Activated CD4-positive, alpha-beta memory T cell treated with anti-CD3 and anti-CD28 coated beads for 36 hours (primary cell): Measurements from ENCODE around the gene HPX. TPM values are rescaled to one million over a fixed set of nuclear protein-coding genes. Genes with fewer than 3 reads are reported as not detected.

ENCODE experiments used
- CTCF ChIA-PET: fragments of 350-600 bp; sonication (Branson Sonifier 250); formaldehyde crosslinking; loops from one replicate; lab custom pipeline; 2021; ENCODE audit warnings: antibody characterized with exemption, inconsistent platforms; lab: Charles Lee
- POLR2A ChIA-PET: fragments of 350-600 bp; sonication (Branson Sonifier 250); formaldehyde crosslinking; loops from one replicate; lab custom pipeline; 2021; ENCODE audit warnings: antibody characterized with exemption; lab: Charles Lee
- DNase-seq: peaks from one replicate; pipeline ENCODE4 v3.0.0-alpha.2; 2020
- H3K27ac Mint-ChIP-seq: one replicate; pipeline ENCODE4 v1.8.0; 2021; ENCODE audit warnings: mixed read lengths
- H3K27me3 Mint-ChIP-seq: one replicate; pipeline ENCODE4 v1.8.0; 2021; ENCODE audit warnings: mixed read lengths
- H3K36me3 Mint-ChIP-seq: one replicate; pipeline ENCODE4 v1.8.0; 2021; ENCODE audit warnings: mixed read lengths
- H3K4me1 Mint-ChIP-seq: one replicate; pipeline ENCODE4 v1.8.0; 2021; ENCODE audit warnings: low read depth, mixed read lengths
- H3K4me3 Mint-ChIP-seq: one replicate; pipeline ENCODE4 v1.8.0; 2021; ENCODE audit warnings: mild to moderate bottlenecking, mixed read lengths
- H3K9me3 Mint-ChIP-seq: one replicate; pipeline ENCODE4 v1.8.0; 2021; ENCODE audit warnings: mixed read lengths
- intact Hi-C: fragments of 100-400 bp; cut with micrococcal nuclease; formaldehyde crosslinking; loops from one replicate; pipeline ENCODE4 v1.15.1; 2023
- total RNA-seq, 2 experiments: library from RNA; stranded (reverse); gene quantifications; one replicate each; pipeline ENCODE4 v1.2.3, GENCODE V29; 2021

The HPX gene
- total RNA-seq, 2 experiments from 2014 or later, result 0.56 TPM; not detected in 1

DNA sequence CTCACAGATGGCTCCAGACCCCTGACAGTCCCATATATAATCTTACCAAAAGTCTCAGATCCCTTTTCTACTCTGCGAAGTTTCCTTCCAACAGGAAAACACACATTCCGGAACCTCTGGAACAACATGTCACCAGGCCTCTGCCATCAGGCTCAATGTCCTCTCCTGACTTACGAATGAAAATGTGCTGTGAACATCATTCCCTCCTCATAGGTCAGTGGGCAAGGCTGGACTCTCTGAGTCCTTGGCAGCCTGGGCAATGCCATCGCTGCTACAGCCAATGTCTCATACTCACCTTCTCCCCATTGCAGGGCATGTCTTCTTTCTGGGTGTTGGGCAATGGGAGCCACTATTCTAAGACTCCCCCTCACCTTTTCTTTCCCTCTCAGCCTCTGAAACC lies 1.7 kb upstream of the HPX start:
- intact Hi-C loops, result loop anchor here (2.0 kb wide), 2 partner anchors 54 to 62 kb away; no protein-coding TSS in a partner anchor
- CTCF ChIA-PET, result interaction anchor here (1.0 to 11.5 kb wide), 9 partner anchors 19 to 182 kb away, joined by 3 to 661 read pairs (median 6); partner anchors contain the start of genes APBB1 and TPP1
- no peak for DNase-seq
- Mint-ChIP-seq H3K4me3 (no peak overlapping the region), H3K27ac (no peak overlapping the region), H3K36me3 (no peaks in the 10 kb centered on the region), H3K4me1 (no peaks in the 10 kb centered on the region), H3K9me3 (no peaks in the 10 kb centered on the region), H3K27me3 (no peaks in the 10 kb centered on the region)
- POLR2A ChIA-PET, result interaction anchor here (1.3 kb wide), 1 partner anchor 13 kb away, joined by 4 read pairs; no protein-coding TSS in a partner anchor

DNA sequence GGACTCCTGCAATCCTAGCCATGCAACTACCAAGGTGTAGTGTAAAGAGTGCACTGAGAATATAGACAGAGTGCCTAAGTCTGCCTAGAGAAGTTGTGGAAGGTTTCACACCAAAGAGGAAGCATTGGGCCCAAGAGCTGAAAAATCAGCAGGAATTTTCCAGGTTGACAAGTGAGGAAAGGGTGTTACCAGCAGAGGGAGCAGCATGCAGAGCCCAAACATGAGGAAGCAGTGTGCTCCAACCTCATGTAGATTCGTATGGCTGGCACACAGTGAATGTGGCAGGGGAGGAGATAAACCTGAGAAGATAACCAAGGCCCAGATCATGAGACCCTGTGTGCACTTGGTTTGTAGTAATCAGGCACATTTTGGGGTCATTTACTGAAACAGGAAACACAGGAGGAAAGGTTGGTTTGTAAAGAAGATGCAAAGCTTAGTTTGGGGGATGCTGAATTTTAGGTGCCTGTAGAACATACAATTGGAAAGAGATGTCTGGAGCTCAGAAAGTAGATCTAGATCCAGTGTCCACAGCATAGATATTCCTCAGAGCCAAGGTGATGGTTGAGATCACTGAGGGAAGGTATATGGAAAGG lies 1.7 kb downstream of the HPX start:
- H3K9me3 Mint-ChIP-seq, result no peaks in the 10 kb centered on the region
- no peak overlapping the region for H3K4me3 Mint-ChIP-seq
- ChIA-PET CTCF (interaction anchor here (0.6 to 5.0 kb wide), 23 partner anchors 8 to 331 kb away, joined by 3 to 59 read pairs (median 4); partner anchors contain the start of genes APBB1, ARFIP2, MRPL17 and TIMM10B), POLR2A (no interaction called here)
- DNase-seq, result peak; percentile 55
- intact Hi-C loops, result loop anchor here (1.0 to 5.0 kb wide), 2 partner anchors 33 to 60 kb away; partner anchors contain the start of gene TRIM3
- no peaks in the 10 kb centered on the region for H3K36me3 Mint-ChIP-seq
- no peaks in the 10 kb centered on the region for H3K27me3 Mint-ChIP-seq
- no peaks in the 10 kb centered on the region for H3K4me1 Mint-ChIP-seq
- H3K27ac Mint-ChIP-seq, result no peak overlapping the region

DNA sequence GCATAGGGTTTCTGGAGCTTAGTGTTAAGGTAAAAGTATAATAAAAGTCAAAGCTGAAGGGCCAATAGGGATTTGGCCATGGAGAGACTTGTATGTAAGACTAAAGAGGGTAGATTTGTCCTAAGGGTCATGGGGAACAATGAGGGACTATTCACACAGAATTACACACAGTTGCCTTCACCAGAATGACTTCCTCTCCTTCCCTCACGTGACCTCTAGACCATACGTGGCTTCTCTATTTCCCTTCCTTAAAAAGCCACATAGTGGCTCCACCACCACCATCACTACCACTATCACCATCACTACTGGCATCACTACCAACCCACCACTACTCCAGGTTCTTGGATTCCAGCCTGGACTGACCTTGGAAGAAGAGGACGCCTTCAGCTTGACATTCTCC lies 2.8 kb downstream of the HPX start:
- POLR2A ChIA-PET, result interaction anchor here (0.8 kb wide), 1 partner anchor 44 kb away, joined by 3 read pairs; the partner anchor contains the start of genes ARFIP2 and TIMM10B

DNA sequence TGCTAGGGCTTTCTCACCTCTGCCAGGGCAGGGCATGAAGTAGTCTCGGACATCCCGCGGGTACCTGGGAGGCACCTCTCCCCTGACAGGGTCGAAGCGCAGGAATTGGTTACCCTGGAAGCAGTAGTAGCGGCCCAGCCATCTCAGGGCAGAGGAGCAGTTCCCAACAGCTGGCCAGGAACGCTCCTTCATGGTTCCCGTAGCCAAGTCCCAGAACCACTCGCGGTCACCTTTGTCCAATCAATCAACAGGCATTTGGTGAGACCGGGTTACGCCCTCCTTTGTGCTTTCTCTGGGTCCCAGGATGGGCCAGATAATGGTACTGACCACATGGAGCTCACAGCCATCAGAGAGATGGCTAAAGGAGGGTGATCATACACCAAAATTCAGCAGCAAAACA lies 3.4 kb downstream of the HPX start:
- intact Hi-C loops, result loop anchor here (5.0 kb wide), 1 partner anchor 35 kb away; the partner anchor contains the start of gene TRIM3
- Mint-ChIP-seq H3K36me3 (no peaks in the 10 kb centered on the region), H3K9me3 (no peaks in the 10 kb centered on the region), H3K4me3 (no peak overlapping the region), H3K4me1 (no peaks in the 10 kb centered on the region), H3K27me3 (no peaks in the 10 kb centered on the region), H3K27ac (no peak overlapping the region)
- ChIA-PET POLR2A (interaction anchor here (0.8 kb wide), 1 partner anchor 44 kb away, joined by 3 read pairs; the partner anchor contains the start of genes ARFIP2 and TIMM10B), CTCF (interaction anchor here (0.6 to 5.0 kb wide), 9 partner anchors 8 to 139 kb away, joined by 3 to 59 read pairs (median 11); no protein-coding TSS in a partner anchor)
- DNase-seq, result no peak

More for the DNA sequence above, 2.8 kb downstream of the HPX start:
- intact Hi-C loops, result loop anchor here (5.0 kb wide), 1 partner anchor 34 kb away; the partner anchor contains the start of gene TRIM3
- CTCF ChIA-PET, result interaction anchor here (0.6 to 5.0 kb wide), 10 partner anchors 9 to 140 kb away, joined by 3 to 59 read pairs (median 8); partner anchors contain the start of gene TRIM3
- Mint-ChIP-seq H3K4me1 (no peaks in the 10 kb centered on the region), H3K27me3 (no peaks in the 10 kb centered on the region), H3K9me3 (no peaks in the 10 kb centered on the region), H3K27ac (no peak overlapping the region), H3K4me3 (no peak overlapping the region), H3K36me3 (no peaks in the 10 kb centered on the region)
- no peak for DNase-seq

DNA sequence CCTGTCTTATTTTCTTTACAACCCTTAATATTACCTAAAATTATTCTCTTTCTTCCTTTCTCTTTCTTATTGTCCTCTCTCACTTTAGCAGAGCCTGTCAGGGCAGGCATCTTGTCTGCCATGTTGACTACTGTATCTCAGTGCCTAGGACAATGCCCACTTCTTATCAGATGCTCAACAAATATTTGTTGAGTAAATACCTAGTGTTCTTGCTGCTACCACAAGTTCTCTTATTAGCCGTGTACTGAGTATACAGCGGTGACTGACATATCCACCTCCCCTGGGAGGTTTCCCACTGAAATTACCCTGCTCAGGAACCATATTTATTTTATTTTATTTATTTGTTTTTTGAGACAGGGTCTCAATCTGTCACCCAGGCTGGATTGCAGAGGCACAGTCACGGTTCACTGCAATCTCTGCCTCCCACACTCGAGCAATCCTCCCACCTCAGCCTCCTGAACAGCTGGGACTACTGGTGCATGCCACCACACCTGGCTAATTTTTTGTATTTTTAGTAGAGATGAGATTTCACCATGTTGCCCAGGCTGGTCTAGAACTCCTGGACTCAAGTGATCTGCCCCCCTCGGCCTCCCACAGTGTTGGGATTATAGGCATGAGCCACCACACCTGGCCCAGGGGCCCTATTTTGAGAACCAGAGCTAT lies 6.7 kb downstream of the HPX start:
- DNase-seq, result no peak
- intact Hi-C loops, result no loop called here
- no peaks in the 10 kb centered on the region for H3K36me3 Mint-ChIP-seq
- POLR2A ChIA-PET, result no interaction called here
- H3K9me3 Mint-ChIP-seq, result no peaks in the 10 kb centered on the region
- CTCF ChIA-PET, result interaction anchor here (1.5 to 2.4 kb wide), 3 partner anchors 9 to 55 kb away, joined by 8 to 14 read pairs (median 8); no protein-coding TSS in a partner anchor
- H3K27ac Mint-ChIP-seq, result no peak overlapping the region
- no peaks in the 10 kb centered on the region for H3K27me3 Mint-ChIP-seq
- no peak overlapping the region for H3K4me3 Mint-ChIP-seq
- H3K4me1 Mint-ChIP-seq, result no peaks in the 10 kb centered on the region

DNA sequence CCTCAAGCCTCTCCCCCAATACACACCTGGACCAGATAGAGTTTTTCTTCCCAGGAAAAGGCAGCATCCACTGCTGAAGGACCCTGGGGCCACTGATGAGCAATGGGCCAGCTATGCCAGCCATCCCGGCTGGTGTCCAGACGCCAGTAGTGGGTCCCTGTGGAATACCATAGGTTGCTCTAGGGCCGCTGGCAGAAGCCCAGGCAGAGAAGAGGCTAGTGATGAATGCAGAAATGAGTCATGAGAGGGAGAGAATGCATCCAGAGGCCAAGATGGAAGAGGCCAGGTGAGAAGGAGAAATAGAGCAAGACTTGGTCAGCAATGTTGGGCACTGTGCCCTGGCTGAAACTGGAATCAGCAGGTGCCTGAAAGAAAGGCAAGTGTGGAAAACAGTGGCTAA lies 8.9 kb downstream of the HPX start:
- POLR2A ChIA-PET, result no interaction called here
- Mint-ChIP-seq H3K9me3 (no peaks in the 10 kb centered on the region), H3K27me3 (no peaks in the 10 kb centered on the region), H3K4me1 (no peaks in the 10 kb centered on the region), H3K27ac (no peak overlapping the region), H3K4me3 (no peak overlapping the region), H3K36me3 (no peaks in the 10 kb centered on the region)
- intact Hi-C loops, result no loop called here
- DNase-seq, result no peak
- CTCF ChIA-PET, result no interaction called here

DNA sequence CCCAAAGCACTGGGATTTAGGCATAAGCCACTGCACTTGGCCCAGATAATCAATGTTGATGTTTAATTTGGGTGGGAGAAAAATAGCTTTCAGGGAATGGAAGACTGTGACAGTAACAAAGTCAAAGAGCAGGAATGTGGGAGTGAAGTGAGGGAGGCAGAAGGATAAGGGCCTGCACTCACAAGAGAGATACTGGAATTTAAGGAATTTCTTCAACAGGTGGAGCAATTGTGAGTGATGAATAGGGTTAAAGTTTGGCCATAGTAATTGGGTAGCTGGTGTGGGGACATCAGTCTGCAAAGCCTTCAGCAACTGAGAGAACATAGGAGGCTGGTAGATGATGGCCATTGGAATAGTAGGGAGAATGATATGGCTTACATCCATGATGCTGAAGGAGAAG lies 13.3 kb downstream of the HPX start:
- CTCF ChIA-PET, result interaction anchor here (1.3 to 2.0 kb wide), 4 partner anchors 11 to 64 kb away, joined by 3 to 12 read pairs (median 5); no protein-coding TSS in a partner anchor
- Mint-ChIP-seq H3K4me3 (no peak overlapping the region), H3K9me3 (no peaks in the 10 kb centered on the region), H3K4me1 (no peaks in the 10 kb centered on the region), H3K27ac (no peak overlapping the region), H3K27me3 (peaks cover 4% of the 10 kb centered on the region), H3K36me3 (no peaks in the 10 kb centered on the region)
- intact Hi-C loops, result no loop called here
- no peak for DNase-seq
- POLR2A ChIA-PET, result interaction anchor here (1.2 kb wide), 1 partner anchor 16 kb away, joined by 3 read pairs; no protein-coding TSS in a partner anchor

DNA sequence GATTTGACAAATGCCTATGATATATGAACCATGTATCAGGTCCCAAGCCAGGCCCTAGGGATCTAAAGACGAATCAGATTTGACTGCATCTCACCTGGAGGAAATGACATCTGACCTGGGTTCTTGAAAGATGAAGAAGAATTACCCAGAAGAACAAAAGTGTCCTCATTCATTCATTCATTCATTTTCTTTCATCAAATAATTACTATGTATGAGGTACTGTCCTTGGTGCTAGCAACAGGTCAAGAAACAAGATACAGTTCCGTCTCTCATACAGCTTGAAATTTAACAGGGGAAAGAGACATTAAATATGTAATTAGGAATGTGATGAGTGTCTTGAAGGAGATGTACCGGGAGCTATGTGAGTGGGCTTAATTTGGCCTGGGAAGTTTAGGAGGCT lies 20.1 kb downstream of the HPX start:
- Mint-ChIP-seq H3K27me3 (peaks cover 5% of the 10 kb centered on the region), H3K27ac (no peak overlapping the region), H3K4me3 (peak overlapping the region; percentile 2), H3K4me1 (peaks cover 8% of the 10 kb centered on the region), H3K36me3 (no peaks in the 10 kb centered on the region), H3K9me3 (no peaks in the 10 kb centered on the region)
- POLR2A ChIA-PET, result no interaction called here
- intact Hi-C loops, result no loop called here
- DNase-seq, result no peak
- CTCF ChIA-PET, result interaction anchor here (1.3 kb wide), 1 partner anchor 41 kb away, joined by 6 read pairs; no protein-coding TSS in a partner anchor

DNA sequence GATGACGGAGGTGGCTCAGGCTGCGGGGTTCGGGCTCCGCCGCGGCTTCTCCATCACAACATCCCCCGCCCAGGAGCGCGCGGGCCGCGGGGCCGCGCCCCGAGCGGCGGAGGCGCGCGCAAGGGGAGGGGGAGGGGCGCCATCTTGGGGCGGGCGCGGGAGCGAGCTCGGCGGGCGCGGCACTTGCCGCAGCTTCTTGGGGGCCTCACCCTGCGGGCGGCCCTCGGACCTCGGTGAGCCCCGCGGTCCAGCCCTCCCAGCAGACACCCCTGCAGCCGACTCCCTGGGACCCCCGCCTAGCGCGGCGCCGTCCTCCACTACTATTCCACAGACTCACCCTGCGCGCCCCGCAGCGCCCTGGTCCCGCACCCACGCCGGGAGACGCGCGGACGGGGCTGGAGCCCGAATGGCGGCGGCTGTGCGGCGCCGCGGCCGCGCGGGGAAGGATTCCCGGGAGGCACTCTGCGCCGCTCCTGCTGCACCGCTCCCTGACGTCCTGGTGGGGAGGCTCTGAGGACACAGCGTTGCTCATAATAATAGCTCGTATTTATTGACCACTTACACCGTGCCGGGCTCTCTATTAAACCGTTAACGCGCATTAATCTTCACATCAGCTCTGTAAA lies 21.7 kb downstream of the HPX start, which contains the start of gene APBB1:
TSS of gene APBB1 (minus strand) at position 86 of the 623 bp plus-strand sequence. CDS start 7,747 bp downstream, outside the sequence.
- CTCF ChIA-PET, result interaction anchor here (0.9 to 3.3 kb wide), 9 partner anchors 20 to 393 kb away, joined by 3 to 37 read pairs (median 4); partner anchors contain the start of genes MRPL17 and SMPD1
- intact Hi-C loops, result loop anchor here (1.0 to 10.0 kb wide), 5 partner anchors 24 to 266 kb away; partner anchors contain the start of genes ARFIP2, FHIP1B, MRPL17 and SMPD1
- peak; percentile 78 for DNase-seq
- no peaks in the 10 kb centered on the region for H3K9me3 Mint-ChIP-seq
- H3K27me3 Mint-ChIP-seq, result peaks cover 5% of the 10 kb centered on the region
- peaks cover 8% of the 10 kb centered on the region for H3K4me1 Mint-ChIP-seq
- POLR2A ChIA-PET, result interaction anchor here (0.8 to 2.5 kb wide), 9 partner anchors 8 to 97 kb away, joined by 3 to 21 read pairs (median 5); partner anchors contain the start of genes ARFIP2, SMPD1, TIMM10B and TRIM3
- H3K27ac Mint-ChIP-seq, result peak within 1 kb of the TSS; percentile 61
- H3K4me3 Mint-ChIP-seq, result peak within 1 kb of the TSS; percentile 73
- no peaks in the 10 kb centered on the region for H3K36me3 Mint-ChIP-seq

DNA sequence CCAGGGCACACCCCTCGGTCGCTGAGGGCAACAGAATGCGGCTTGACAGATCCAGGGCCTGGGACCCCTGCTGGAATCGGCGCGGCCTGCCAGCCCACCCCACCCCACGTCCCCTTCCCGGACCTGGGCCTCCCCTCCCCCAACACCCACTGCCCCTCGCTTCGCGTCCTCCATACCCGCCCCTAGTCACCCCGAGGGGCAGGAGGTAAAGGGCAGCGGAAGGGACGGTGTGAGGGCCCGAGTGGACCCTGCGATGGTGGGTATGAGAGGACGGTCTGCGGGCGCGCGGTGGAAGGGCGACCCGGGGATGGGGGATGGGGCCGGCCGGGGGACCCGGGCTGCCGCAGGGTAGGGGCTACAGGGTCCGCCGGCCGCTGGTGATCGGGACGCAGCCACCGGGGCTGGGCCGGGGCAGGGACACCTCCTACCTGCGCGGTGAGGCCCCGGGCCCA lies 22.2 kb downstream of the HPX start:
- no peak overlapping the region for H3K4me3 Mint-ChIP-seq
- intact Hi-C loops, result loop anchor here (1.0 to 10.0 kb wide), 5 partner anchors 25 to 266 kb away; partner anchors contain the start of genes ARFIP2, FHIP1B, MRPL17 and SMPD1
- POLR2A ChIA-PET, result interaction anchor here (1.0 to 2.5 kb wide), 7 partner anchors 17 to 63 kb away, joined by 4 to 21 read pairs (median 6); partner anchors contain the start of genes ARFIP2, SMPD1, TIMM10B and TRIM3

More for the DNA sequence above, 22.2 kb downstream of the HPX start:
- CTCF ChIA-PET, result interaction anchor here (0.9 to 3.3 kb wide), 7 partner anchors 21 to 394 kb away, joined by 3 to 37 read pairs (median 4); partner anchors contain the start of gene MRPL17
- H3K36me3 Mint-ChIP-seq, result no peaks in the 10 kb centered on the region
- peak; percentile 24 for DNase-seq
- H3K9me3 Mint-ChIP-seq, result no peaks in the 10 kb centered on the region
- peaks cover 8% of the 10 kb centered on the region for H3K4me1 Mint-ChIP-seq
- H3K27me3 Mint-ChIP-seq, result peaks cover 5% of the 10 kb centered on the region
- H3K27ac Mint-ChIP-seq, result peak overlapping the region; percentile 61
